ENCODE data around the gene SYNE1. TPM values are rescaled to one million over a fixed set of nuclear protein-coding genes. Genes with fewer than 3 reads are reported as not detected.

Gene SYNE1
- total RNA-seq, 2 experiments from 2014 or later: 74.6 to 140 TPM

- H3K36me3 ChIP-seq (ENCODE audit: insufficient read depth, low read length): no peaks in the 10 kb centered on the region
- no peaks in the 10 kb centered on the region for H3K9me2 ChIP-seq (ENCODE audit: insufficient read depth, low read length)
- H3K4me1 ChIP-seq (ENCODE audit: insufficient read depth, low read length, poor library complexity, severe bottlenecking): peaks cover 58% of the 10 kb centered on the region
- CTCF ChIA-PET (ENCODE audit: unreplicated experiment): no interaction called here
- peaks cover 19% of the 10 kb centered on the region; the same call in 1 of the 2 replicates for H3K79me2 ChIP-seq (ENCODE audit: insufficient read depth, low read depth, low read length)
- H3K4me3 ChIP-seq (ENCODE audit: low read depth, low read length, poor library complexity, severe bottlenecking): peak overlapping the region; percentile 70
- H3K9me3 ChIP-seq (ENCODE audit: low read length): peaks cover 5% of the 10 kb centered on the region; the same call in 1 of the 2 replicates
- BruUV-seq (replicated peaks): no TSS peak
- DNase-seq (ENCODE audit: low spot score): peak; percentile 52
- H3K27ac ChIP-seq (ENCODE audit: low read depth, low read length, poor library complexity, severe bottlenecking): peak overlapping the region; percentile 96
- peak overlapping the region; percentile 76 for H3K4me2 ChIP-seq (ENCODE audit: low read length)
- no peaks in the 10 kb centered on the region for H4K20me1 ChIP-seq (ENCODE audit: insufficient read depth, low read length)
- TF ChIP-seq EZH2phosphoT487 (IDR thresholded peaks at IDR 0.05; ENCODE audit: borderline replicate concordance, low read depth, low read length) (no peak), CTCF (conservative IDR thresholded peaks at IDR 0.05; ENCODE audit: low read length) (no peak)
- intact Hi-C loops (cut with micrococcal nuclease; ENCODE audit: unreplicated experiment): loop anchor here (5.0 to 10.0 kb wide), 3 partner anchors 322 to 1225 kb away; partner anchors contain the start of genes MTRF1L and RMND1
- POLR2A ChIA-PET: interaction anchor here (0.6 to 2.1 kb wide), 9 partner anchors 8 to 384 kb away, joined by 3 to 7 read pairs (median 4); no protein-coding TSS in a partner anchor
- H2AFZ ChIP-seq (ENCODE audit: low read length): peak overlapping the region; percentile 55; the same call in 1 of the 2 replicates
These were observed 43.0 kb upstream of the SYNE1 start for GRCh38 chr6:152680151-152680550.

GRCh38 chr6:152673236-152673635, 36.1 kb upstream of the SYNE1 start:
- Histone ChIP-seq H3K36me3 (ENCODE audit: insufficient read depth, low read length) (no peaks in the 10 kb centered on the region), H3K9me2 (ENCODE audit: insufficient read depth, low read length) (no peaks in the 10 kb centered on the region), H3K27ac (ENCODE audit: low read depth, low read length, poor library complexity, severe bottlenecking) (no peak overlapping the region), H3K4me3 (ENCODE audit: low read depth, low read length, poor library complexity, severe bottlenecking) (no peak overlapping the region), H4K20me1 (ENCODE audit: insufficient read depth, low read length) (no peaks in the 10 kb centered on the region), H3K4me1 (ENCODE audit: insufficient read depth, low read length, poor library complexity, severe bottlenecking) (peaks cover 16% of the 10 kb centered on the region), H2AFZ (ENCODE audit: low read length) (no peak overlapping the region), H3K79me2 (ENCODE audit: insufficient read depth, low read depth, low read length) (no peaks in the 10 kb centered on the region), H3K4me2 (ENCODE audit: low read length) (no peak overlapping the region), H3K9me3 (ENCODE audit: low read length) (no peaks in the 10 kb centered on the region)
- no peak for DNase-seq (ENCODE audit: low spot score)
- intact Hi-C loops (cut with micrococcal nuclease; ENCODE audit: unreplicated experiment): no loop called here
- CTCF ChIA-PET (ENCODE audit: unreplicated experiment): no interaction called here
- POLR2A ChIA-PET: interaction anchor here (2.8 kb wide), 1 partner anchor 9 kb away, joined by 15 read pairs; no protein-coding TSS in a partner anchor
- no TSS peak for BruUV-seq (replicated peaks)
- TF ChIP-seq CTCF (conservative IDR thresholded peaks at IDR 0.05; ENCODE audit: low read length) (no peak), EZH2phosphoT487 (IDR thresholded peaks at IDR 0.05; ENCODE audit: borderline replicate concordance, low read depth, low read length) (no peak)

GRCh38 chr6:152671171-152671570, 34.0 kb upstream of the SYNE1 start:
- no TSS peak for BruUV-seq (replicated peaks)
- H3K36me3 ChIP-seq (ENCODE audit: insufficient read depth, low read length): no peaks in the 10 kb centered on the region
- H3K4me3 ChIP-seq (ENCODE audit: low read depth, low read length, poor library complexity, severe bottlenecking): no peak overlapping the region
- peak overlapping the region; percentile 28; the same call in 1 of the 2 replicates for H3K4me2 ChIP-seq (ENCODE audit: low read length)
- H3K4me1 ChIP-seq (ENCODE audit: insufficient read depth, low read length, poor library complexity, severe bottlenecking): peaks cover 16% of the 10 kb centered on the region
- H3K79me2 ChIP-seq (ENCODE audit: insufficient read depth, low read depth, low read length): no peaks in the 10 kb centered on the region
- ChIA-PET CTCF (ENCODE audit: unreplicated experiment) (interaction anchor here (1.5 kb wide), 1 partner anchor 120 kb away, joined by 3 read pairs; no protein-coding TSS in a partner anchor), POLR2A (interaction anchor here (0.6 to 2.8 kb wide), 7 partner anchors 8 to 176 kb away, joined by 3 to 15 read pairs (median 6); no protein-coding TSS in a partner anchor)
- H3K9me2 ChIP-seq (ENCODE audit: insufficient read depth, low read length): 0 out of 2 replicates have a peak, but pooled peaks cover 4% of the 10 kb centered on the region
- peak overlapping the region; percentile 65 for H2AFZ ChIP-seq (ENCODE audit: low read length)
- intact Hi-C loops (cut with micrococcal nuclease; ENCODE audit: unreplicated experiment): no loop called here
- no peak for TF ChIP-seq CTCF (conservative IDR thresholded peaks at IDR 0.05; ENCODE audit: low read length)
- TF ChIP-seq EZH2phosphoT487 (IDR thresholded peaks at IDR 0.05; ENCODE audit: borderline replicate concordance, low read depth, low read length): no peak
- H3K27ac ChIP-seq (ENCODE audit: low read depth, low read length, poor library complexity, severe bottlenecking): no peak overlapping the region
- DNase-seq (ENCODE audit: low spot score): no peak
- no peaks in the 10 kb centered on the region for H4K20me1 ChIP-seq (ENCODE audit: insufficient read depth, low read length)
- H3K9me3 ChIP-seq (ENCODE audit: low read length): no peaks in the 10 kb centered on the region

All from OCI-LY7 (cell line).